IMR-90 (cell line): ENCODE data around the gene STXBP6. TPM values are rescaled to one million over a fixed set of nuclear protein-coding genes. Genes with fewer than 3 reads are reported as not detected.

ENCODE experiments used
- ATAC-seq: fragments of 200-7000 bp; cut with Tn5 transposase; 2 replicates; pipeline ENCODE4 v1.9.1; 2020; ENCODE audit warnings: low read depth, mild to moderate bottlenecking, moderate library complexity
- BruUV-seq: library from RNA; stranded (reverse); fragments of 400-500 nt; replicated peaks from 2 replicates; lab custom pipeline; 2021; lab: Mats Ljungman, UMichigan
- CTCF ChIA-PET: fragments of 300-600 bp; formaldehyde crosslinking; extraction: SDS; loops from one replicate; lab custom pipeline; 2021; ENCODE audit warnings: antibody characterized with exemption; lab: Yijun Ruan, JAX
- POLR2A ChIA-PET: fragments of 300-600 bp; sonication (Branson Sonifier 250); formaldehyde crosslinking; loops from one replicate; lab custom pipeline; 2022; ENCODE audit warnings: antibody characterized with exemption; ENCODE audit not compliant: unreplicated experiment; lab: Charles Lee
- DNase-seq: peaks from one replicate; pipeline ENCODE4 v3.0.0; 2013
- H2AFZ ChIP-seq: replicated peaks from 2 replicates; pipeline ENCODE3; 2013; ENCODE audit warnings: low read length, mild to moderate bottlenecking; ENCODE audit not compliant: poor library complexity
- H2AK5ac ChIP-seq: 2 replicates; pipeline ENCODE4 v1.6.1; 2013; ENCODE audit warnings: low read depth, low read length, inconsistent platforms
- H2AK9ac ChIP-seq: replicated peaks from 2 replicates; pipeline ENCODE3; 2013; ENCODE audit warnings: mild to moderate bottlenecking, low read depth, low read length, moderate library complexity; ENCODE audit not compliant: poor library complexity
- H2BK120ac ChIP-seq: 2 replicates; pipeline ENCODE4 v1.6.1; 2013; ENCODE audit warnings: low read depth, low read length, inconsistent platforms
- H2BK15ac ChIP-seq: 3 replicates; pipeline ENCODE4 v1.6.1; 2013; ENCODE audit warnings: low read depth, low read length, inconsistent platforms
- H2BK20ac ChIP-seq: 2 replicates; pipeline ENCODE4 v1.6.1; 2013; ENCODE audit warnings: low read depth, mild to moderate bottlenecking, inconsistent platforms, low read length, moderate library complexity
- H2BK5ac ChIP-seq: 2 replicates; pipeline ENCODE4 v1.6.1; 2013; ENCODE audit warnings: mild to moderate bottlenecking, low read depth, low read length, inconsistent platforms; ENCODE audit not compliant: poor library complexity, severe bottlenecking
- H3K14ac ChIP-seq: replicated peaks from 2 replicates; pipeline ENCODE4 v1.6.1; 2013; ENCODE audit warnings: low read depth, low read length, inconsistent platforms
- H3K18ac ChIP-seq: 2 replicates; pipeline ENCODE4 v1.6.1; 2013; ENCODE audit warnings: low read depth, low read length, control low read depth
- H3K23ac ChIP-seq: 2 replicates; pipeline ENCODE4 v1.6.1; 2013; ENCODE audit warnings: low read depth, low read length, inconsistent platforms
- H3K27ac ChIP-seq: 2 replicates; pipeline ENCODE4 v1.5.1; 2013; ENCODE audit warnings: mild to moderate bottlenecking, control low read depth, low read length; ENCODE audit not compliant: insufficient read depth
- H3K27me3 ChIP-seq: 2 replicates; pipeline ENCODE4 v1.6.1; 2013; ENCODE audit warnings: low read length; ENCODE audit not compliant: control insufficient read depth, insufficient read depth
- H3K36me3 ChIP-seq: 2 replicates; pipeline ENCODE4 v1.6.1; 2013; ENCODE audit warnings: low read length, mixed read lengths; ENCODE audit not compliant: control insufficient read depth, insufficient read depth
- H3K4ac ChIP-seq: 2 replicates; pipeline ENCODE4 v1.6.1; 2013; ENCODE audit warnings: low read depth, low read length, inconsistent platforms
- H3K4me1 ChIP-seq: 2 replicates; pipeline ENCODE4 v1.6.1; 2013; ENCODE audit warnings: low read length, mixed read lengths; ENCODE audit not compliant: control insufficient read depth, insufficient read depth
- H3K4me2 ChIP-seq: 2 replicates; pipeline ENCODE4 v1.6.1; 2013; ENCODE audit warnings: low read depth, mild to moderate bottlenecking, control low read depth, low read length, moderate library complexity
- H3K4me3 ChIP-seq: 2 replicates; pipeline ENCODE4 v1.5.1; 2013; ENCODE audit warnings: low read depth, mild to moderate bottlenecking, control low read depth, low read length, moderate library complexity; ENCODE audit not compliant: insufficient read depth
- H3K56ac ChIP-seq: 2 replicates; pipeline ENCODE4 v1.6.1; 2013; ENCODE audit warnings: low read length, inconsistent platforms; ENCODE audit not compliant: insufficient read depth; ENCODE audit errors: extremely low read depth
- H3K79me1 ChIP-seq, 2 experiments: 2 replicates each; pipeline ENCODE4 v1.6.1; 2013; ENCODE audit warnings: low read length in 2 of 2, inconsistent platforms in 1 of 2, low read depth in 1 of 2
- H3K9ac ChIP-seq: 2 replicates; pipeline ENCODE4 v1.6.1; 2013; ENCODE audit warnings: low read depth, low read length, control low read depth
- H3K9me1 ChIP-seq: 2 replicates; pipeline ENCODE4 v1.6.1; 2013; ENCODE audit warnings: low read length, inconsistent platforms; ENCODE audit not compliant: insufficient read depth
- H3K9me3 ChIP-seq: 2 replicates; pipeline ENCODE4 v1.6.1; 2013; ENCODE audit warnings: low read length; ENCODE audit not compliant: control insufficient read depth, insufficient read depth
- H4K20me1 ChIP-seq: 2 replicates; pipeline ENCODE4 v1.6.1; 2013; ENCODE audit warnings: low read length, inconsistent platforms; ENCODE audit not compliant: insufficient read depth
- H4K5ac ChIP-seq: 2 replicates; pipeline ENCODE4 v1.6.1; 2013; ENCODE audit warnings: mild to moderate bottlenecking, low read depth, low read length, control low read depth
- H4K8ac ChIP-seq, 2 experiments: 2 replicates each; pipeline ENCODE4 v1.6.1; 2013; ENCODE audit warnings: low read depth in 2 of 2, low read length in 2 of 2, control low read depth in 1 of 2, inconsistent platforms in 1 of 2
- H4K91ac ChIP-seq: 2 replicates; pipeline ENCODE4 v1.6.1; 2013; ENCODE audit warnings: low read depth, low read length, inconsistent platforms; ENCODE audit not compliant: insufficient read depth
- BHLHE40 ChIP-seq: fragments of 150-350 bp; IDR thresholded peaks from 2 replicates; pipeline ENCODE4 v1.6.1; 2016; ENCODE audit warnings: mild to moderate bottlenecking, low read depth, low read length
- CEBPB ChIP-seq: IDR thresholded peaks from 2 replicates; pipeline ENCODE4 v1.6.1; 2012; ENCODE audit warnings: low read depth, low read length, improper control_type of control experiment
- CHD1 ChIP-seq: IDR thresholded peaks from 2 replicates; pipeline ENCODE4 v1.6.1; 2012; ENCODE audit warnings: low read depth, low read length, improper control_type of control experiment
- MXI1 ChIP-seq: IDR thresholded peaks from 2 replicates; pipeline ENCODE4 v1.6.1; 2012; ENCODE audit warnings: low read depth, mild to moderate bottlenecking, low read length, moderate library complexity, borderline replicate concordance
- NFE2L2 ChIP-seq: fragments of 150-350 bp; IDR thresholded peaks from 2 replicates; pipeline ENCODE4 v1.6.1; 2016; ENCODE audit warnings: low read depth, mild to moderate bottlenecking, low read length
- POLR2A ChIP-seq: IDR thresholded peaks from 2 replicates; pipeline ENCODE4 v1.6.1; 2012; ENCODE audit warnings: mild to moderate bottlenecking, low read depth, low read length
- RCOR1 ChIP-seq: IDR thresholded peaks from 2 replicates; pipeline ENCODE4 v1.6.1; 2012; ENCODE audit warnings: mild to moderate bottlenecking, low read length, improper control_type of control experiment; ENCODE audit not compliant: insufficient replicate concordance
- SMC3 ChIP-seq: fragments of 150-350 bp; IDR thresholded peaks from 2 replicates; pipeline ENCODE4 v1.6.1; 2016; ENCODE audit warnings: low read depth, mild to moderate bottlenecking, antibody characterized with exemption, low read length, moderate library complexity
- USF2 ChIP-seq: fragments of 150-350 bp; IDR thresholded peaks from 2 replicates; pipeline ENCODE4 v1.6.1; 2017; ENCODE audit warnings: mild to moderate bottlenecking, antibody characterized with exemption, low read length, low read depth
- WGBS, 2 experiments: methylation state at CpG; one replicate each; pipeline versions ENCODE4 v1.1.5 to v1.1.7; 2013; ENCODE audit warnings: missing lambda C conversion rate in 2 of 2; ENCODE audit not compliant: insufficient read length in 1 of 2; ENCODE audit errors: extremely low coverage in 2 of 2; 5-methylcytosine and 5-hydroxymethylcytosine counted together
- dilution Hi-C: fragments of 300-500 bp; cut with HindIII; formaldehyde crosslinking; loops from one replicate; pipeline ENCODE4 v1.14.3; 2018; ENCODE audit warnings: low sequenced_read_pairs; ENCODE audit not compliant: unreplicated experiment
- in situ Hi-C: fragments of 300-500 bp; cut with MboI; formaldehyde crosslinking; loops from 3 replicates; pipeline ENCODE4 v1.14.3; 2019; ENCODE audit warnings: low sequenced_read_pairs, inconsistent platforms, mixed read lengths
- intact Hi-C: fragments of 100-400 bp; cut with micrococcal nuclease; formaldehyde crosslinking; loops from 2 replicates; pipeline ENCODE4 v1.10.0; 2022
- polyA plus RNA-seq, 3 experiments: library from polyadenylated mRNA; depleted of rRNA; stranded (reverse); fragments of >200 nt; gene quantifications; 2 replicates each; pipeline ENCODE4 v1.2.3, GENCODE V29; 2012; ENCODE audit warnings: low replicate concordance in 1 of 3
- total RNA-seq: library from RNA; depleted of rRNA; stranded (reverse); fragments of >200 nt; gene quantifications from 2 replicates; pipeline ENCODE4 v1.2.3, GENCODE V29; 2012

STXBP6 gene
- total and polyA plus RNA-seq, 2 of the 4 experiments (the other 2 are of a cell fraction): 14.2 to 14.3 TPM

- no peak overlapping the region for H3K56ac ChIP-seq
- no peak overlapping the region for H2AK9ac ChIP-seq
- POLR2A ChIA-PET: no interaction called here
- H3K14ac ChIP-seq: no peak overlapping the region
- ATAC-seq (no peak), DNase-seq (no peak)
- no peak overlapping the region for H4K5ac ChIP-seq
- H3K9me1 ChIP-seq: no peaks in the 10 kb centered on the region
- in situ Hi-C loops (no loop called here), dilution Hi-C loops (no loop called here), intact Hi-C loops (no loop called here)
- H3K9ac ChIP-seq: no peak overlapping the region
- no peaks in the 10 kb centered on the region for H3K36me3 ChIP-seq
- no peak overlapping the region for H3K4me3 ChIP-seq
- H2AFZ ChIP-seq: no peak overlapping the region
- no TSS peak for BruUV-seq
- no peak overlapping the region for H4K8ac ChIP-seq
- H3K23ac ChIP-seq: no peak overlapping the region
- H2BK120ac ChIP-seq: no peak overlapping the region
- no peaks in the 10 kb centered on the region; the same call in 1 of the 2 replicates for H3K27me3 ChIP-seq
- CTCF ChIA-PET: no interaction called here
- H2AK5ac ChIP-seq: no peak overlapping the region
- H2BK15ac ChIP-seq: no peak overlapping the region
- H3K4me2 ChIP-seq: no peak overlapping the region
- H3K27ac ChIP-seq: no peak overlapping the region
- no peaks in the 10 kb centered on the region for H3K4me1 ChIP-seq
- H3K9me3 ChIP-seq: no peaks in the 10 kb centered on the region
- H2BK20ac ChIP-seq: no peak overlapping the region
- no peaks in the 10 kb centered on the region for H4K20me1 ChIP-seq
- H4K91ac ChIP-seq: no peak overlapping the region
- H3K4ac ChIP-seq: no peak overlapping the region
- H3K18ac ChIP-seq: no peak overlapping the region
- TF ChIP-seq RCOR1 (no peak), MXI1 (no peak), BHLHE40 (no peak), CEBPB (no peak), NFE2L2 (no peak), USF2 (no peak), CHD1 (no peak), POLR2A (no peak), SMC3 (no peak)
- WGBS, 2 experiments: no CpG with 5 or more reads among the region's 4 CpGs
- H2BK5ac ChIP-seq: no peak overlapping the region
- no peaks in the 10 kb centered on the region; a peak in 1 of 4 replicates for H3K79me1 ChIP-seq
These were observed 23.3 kb downstream of the STXBP6 start for GRCh38 chr14:25026476-25027137.
